HS-27A (cell line): ENCODE data around the gene TREH.
"Not testable (repeated sequence)": the region's sequence is repeated elsewhere in the genome, so short reads cannot be mapped to it uniquely, and the experiment has no call there.

Source experiments
- DNase-seq: peaks from one replicate; pipeline ENCODE4 v3.0.0-alpha.2; 2012; ENCODE audit warnings: low read depth, missing footprints

The TREH gene, protein sequence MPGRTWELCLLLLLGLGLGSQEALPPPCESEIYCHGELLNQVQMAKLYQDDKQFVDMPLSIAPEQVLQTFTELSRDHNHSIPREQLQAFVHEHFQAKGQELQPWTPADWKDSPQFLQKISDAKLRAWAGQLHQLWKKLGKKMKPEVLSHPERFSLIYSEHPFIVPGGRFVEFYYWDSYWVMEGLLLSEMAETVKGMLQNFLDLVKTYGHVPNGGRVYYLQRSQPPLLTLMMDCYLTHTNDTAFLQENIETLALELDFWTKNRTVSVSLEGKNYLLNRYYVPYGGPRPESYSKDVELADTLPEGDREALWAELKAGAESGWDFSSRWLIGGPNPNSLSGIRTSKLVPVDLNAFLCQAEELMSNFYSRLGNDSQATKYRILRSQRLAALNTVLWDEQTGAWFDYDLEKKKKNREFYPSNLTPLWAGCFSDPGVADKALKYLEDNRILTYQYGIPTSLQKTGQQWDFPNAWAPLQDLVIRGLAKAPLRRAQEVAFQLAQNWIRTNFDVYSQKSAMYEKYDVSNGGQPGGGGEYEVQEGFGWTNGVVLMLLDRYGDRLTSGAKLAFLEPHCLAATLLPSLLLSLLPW

DNA sequence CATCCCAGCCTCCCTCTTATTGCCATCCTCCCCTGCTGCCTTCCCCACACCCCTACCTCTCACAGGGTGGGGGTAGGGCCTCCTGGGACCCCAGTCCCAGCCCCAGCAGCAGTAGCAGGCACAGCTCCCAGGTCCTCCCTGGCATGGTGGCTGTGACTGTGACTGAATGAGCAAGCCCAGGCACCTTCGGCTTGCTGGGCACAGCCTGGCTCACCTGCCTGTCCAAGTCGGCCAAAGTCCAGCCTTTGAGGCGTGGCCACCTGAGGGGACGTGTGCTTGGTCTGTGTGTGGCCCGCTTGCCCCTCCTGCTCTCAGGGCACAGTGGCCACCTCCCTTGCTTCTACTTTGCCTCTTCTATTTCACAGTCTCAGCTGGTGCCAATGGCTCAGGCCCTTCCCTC is at the start of gene TREH:
Gene TREH, minus strand, starts transcription at position 168 of the 400 bp plus-strand sequence. Its CDS starts 23 bp downstream, at position 145.
- no peak for DNase-seq

GRCh38 chr11:118728112-118728511 is 48.7 kb upstream of the TREH start:
- DNase-seq, result not testable (repeated sequence)

DNA sequence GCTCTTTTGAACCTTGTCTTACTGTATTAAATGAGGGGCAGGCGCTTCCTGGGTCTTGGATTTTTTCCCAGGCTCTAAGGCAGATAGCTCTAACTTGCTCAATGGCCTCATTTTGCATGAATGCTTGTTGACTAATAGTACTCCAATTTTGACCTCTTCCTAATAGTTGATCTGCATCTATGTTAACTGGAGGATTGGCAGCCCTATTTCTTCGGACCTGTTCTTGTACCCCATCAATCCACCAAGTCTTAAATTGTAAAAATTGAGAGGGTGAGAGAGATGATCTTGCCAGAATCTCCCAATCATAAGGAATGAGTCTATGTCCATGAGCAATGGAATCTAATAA is 48.2 kb upstream of the TREH start:
- DNase-seq, result not testable (repeated sequence)

DNA sequence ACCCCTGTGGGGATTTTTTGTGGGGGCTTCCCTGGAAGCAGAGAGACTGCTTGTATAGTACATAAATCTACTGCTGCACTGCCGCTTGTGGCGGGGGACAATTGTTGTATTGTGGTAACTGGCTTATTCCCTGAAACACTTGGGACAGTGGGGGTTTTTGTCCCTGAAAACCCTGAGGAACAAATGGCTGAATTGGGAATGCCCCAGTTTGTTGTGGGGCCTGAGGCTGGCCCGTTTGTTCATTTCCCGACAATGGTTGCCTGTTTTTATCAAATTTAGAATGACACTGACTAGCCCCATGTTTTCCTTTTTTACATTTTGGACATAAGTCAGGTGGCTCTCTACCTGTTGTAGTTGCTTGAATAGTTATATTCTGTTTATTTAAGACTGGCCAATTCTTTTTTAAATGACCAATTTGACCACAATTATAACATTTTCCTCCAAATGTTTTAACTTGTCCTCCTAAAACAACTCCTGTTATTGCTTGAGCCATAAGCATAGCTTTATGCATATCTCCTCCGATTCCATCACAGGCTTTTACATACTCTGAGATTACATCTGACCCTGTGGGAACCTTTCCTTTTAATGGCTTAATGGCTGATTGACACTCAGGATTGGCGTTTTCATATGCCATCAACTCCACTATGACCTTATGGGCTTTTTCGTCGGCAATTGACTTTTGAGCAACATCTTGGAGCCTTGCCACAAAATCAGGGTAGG is 47.7 kb upstream of the TREH start:
- DNase-seq, result not testable (repeated sequence)

- DNase-seq, result not testable (repeated sequence)
Measured at GRCh38 chr11:118721478-118722015, 42.1 kb upstream of the TREH start.

DNA sequence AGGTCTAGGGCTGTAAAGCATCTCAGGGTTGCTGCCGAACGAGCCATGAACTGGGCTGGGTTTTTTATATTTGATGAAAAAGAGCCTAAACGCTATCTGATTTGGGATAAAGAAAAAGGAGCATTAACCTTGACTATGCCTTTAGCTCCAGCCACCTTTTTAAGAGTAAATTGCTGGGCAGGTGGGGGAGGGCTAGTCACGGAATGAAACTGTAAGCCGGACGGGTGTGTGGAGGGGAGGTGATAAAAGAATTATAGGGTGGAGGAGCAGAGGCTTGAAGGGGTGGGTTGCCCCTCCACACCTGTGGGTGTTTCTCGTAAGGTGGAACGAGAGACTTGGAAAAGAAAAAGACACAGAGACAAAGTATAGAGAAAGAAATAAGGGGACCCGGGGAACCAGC is 41.3 kb upstream of the TREH start:
- not testable (repeated sequence) for DNase-seq

GRCh38 chr11:118720078-118720477 is 40.6 kb upstream of the TREH start:
- DNase-seq, result not testable (repeated sequence)

DNA sequence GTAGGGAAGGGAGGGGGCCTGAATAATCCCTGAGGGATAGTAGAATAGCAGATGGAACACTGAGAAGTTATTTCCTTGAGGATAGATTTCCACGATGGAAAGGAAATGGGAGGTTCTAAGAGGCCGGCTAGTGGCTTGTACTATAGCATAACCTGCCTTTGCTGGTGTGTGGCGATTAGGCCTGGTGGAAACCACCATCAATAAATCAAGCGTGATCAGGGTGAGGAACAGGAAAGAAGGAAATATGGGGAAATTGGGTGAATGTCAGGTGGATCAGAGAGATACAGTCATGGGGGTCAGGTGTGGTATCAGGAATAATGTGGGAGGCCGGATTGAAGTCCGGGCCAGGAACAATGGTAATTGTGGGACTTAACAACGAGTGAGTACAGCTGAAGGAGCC is 39.1 kb upstream of the TREH start:
- not testable (repeated sequence) for DNase-seq

DNA sequence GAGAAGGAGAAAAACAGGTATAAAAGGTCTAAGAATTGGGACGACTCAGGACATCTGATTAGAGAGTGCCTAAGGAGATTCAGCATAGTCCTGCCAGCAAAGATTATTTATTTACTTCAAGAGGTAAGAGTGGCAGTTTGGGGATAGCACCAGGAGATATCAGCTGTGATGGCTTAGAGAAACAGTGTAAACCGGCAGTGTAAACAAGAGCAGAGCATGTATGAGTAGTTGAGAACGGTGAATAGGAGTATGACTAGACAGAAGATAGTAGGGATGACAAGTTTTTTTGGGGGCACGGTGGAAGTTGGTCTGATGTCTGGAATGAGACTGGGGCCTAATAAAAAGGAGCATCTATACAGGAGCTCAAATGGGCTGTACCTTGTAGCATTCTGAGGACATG is 38.3 kb upstream of the TREH start:
- DNase-seq, result not testable (repeated sequence)

- not testable (repeated sequence) for DNase-seq
Measured at GRCh38 chr11:118717221-118717620, 37.8 kb upstream of the TREH start.

DNA sequence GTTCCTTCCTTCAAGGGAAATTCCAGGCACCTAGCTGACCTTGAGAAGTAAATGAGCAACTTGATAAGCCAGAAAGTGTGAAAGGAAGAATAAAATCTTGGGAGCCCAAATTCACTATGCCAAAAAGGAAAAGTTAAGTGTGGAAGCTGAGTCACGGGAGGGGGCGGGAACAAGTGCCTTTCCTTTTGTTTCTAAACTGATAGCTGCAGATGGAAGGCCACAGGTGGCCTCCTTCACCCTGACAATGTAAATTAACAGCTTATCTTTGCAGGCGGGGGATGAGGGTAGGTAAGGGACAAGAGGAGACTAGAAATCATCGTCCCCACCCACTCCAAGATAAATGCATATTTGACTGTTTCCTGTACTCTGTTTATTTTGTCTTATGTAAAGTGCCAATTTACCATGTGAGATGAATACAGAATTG is 36.4 kb upstream of the TREH start:
- no peak for DNase-seq

GRCh38 chr11:118715245-118715831 is 35.9 kb upstream of the TREH start:
- DNase-seq, result no peak

- DNase-seq, result no peak
Measured at GRCh38 chr11:118714816-118715215, 35.4 kb upstream of the TREH start.

GRCh38 chr11:118714416-118714815 is 35.0 kb upstream of the TREH start:
- DNase-seq, result not testable (repeated sequence)

DNA sequence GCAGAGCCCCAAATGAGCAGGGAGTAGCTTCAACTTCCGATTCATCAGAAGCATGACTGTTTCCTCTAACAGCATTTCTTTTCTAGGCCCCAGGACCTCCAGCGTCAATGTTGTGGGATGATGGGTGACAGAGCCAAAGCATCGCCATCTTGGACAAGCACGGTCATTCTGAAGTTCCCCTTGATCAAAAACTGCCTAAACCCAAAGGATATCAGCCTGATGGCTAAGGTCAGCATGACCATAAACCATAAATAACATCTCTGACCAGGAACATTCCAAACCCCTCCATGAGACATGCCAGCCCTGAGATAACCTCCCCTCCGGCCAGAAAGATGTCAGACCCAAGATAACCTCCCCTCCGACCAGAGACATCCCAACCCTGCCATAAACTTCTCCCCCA is 28.8 kb upstream of the TREH start:
- no peak for DNase-seq

DNA sequence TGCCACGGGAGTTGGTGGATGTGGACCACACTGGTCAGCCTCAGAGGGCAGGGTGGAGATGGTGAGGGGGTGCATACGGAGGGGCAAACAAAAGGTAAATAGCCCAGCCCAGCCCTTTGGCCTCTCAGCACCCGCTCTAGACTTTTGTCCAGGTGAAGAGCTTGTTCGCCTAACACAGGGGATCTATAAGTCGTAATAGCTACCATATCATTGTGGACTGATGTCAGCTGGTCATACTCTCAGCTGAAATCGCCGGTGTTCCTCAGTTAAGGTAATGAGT is 27.0 kb upstream of the TREH start:
- DNase-seq, result no peak

- no peak for DNase-seq
Measured at GRCh38 chr11:118705791-118706545, 26.5 kb upstream of the TREH start.

DNA sequence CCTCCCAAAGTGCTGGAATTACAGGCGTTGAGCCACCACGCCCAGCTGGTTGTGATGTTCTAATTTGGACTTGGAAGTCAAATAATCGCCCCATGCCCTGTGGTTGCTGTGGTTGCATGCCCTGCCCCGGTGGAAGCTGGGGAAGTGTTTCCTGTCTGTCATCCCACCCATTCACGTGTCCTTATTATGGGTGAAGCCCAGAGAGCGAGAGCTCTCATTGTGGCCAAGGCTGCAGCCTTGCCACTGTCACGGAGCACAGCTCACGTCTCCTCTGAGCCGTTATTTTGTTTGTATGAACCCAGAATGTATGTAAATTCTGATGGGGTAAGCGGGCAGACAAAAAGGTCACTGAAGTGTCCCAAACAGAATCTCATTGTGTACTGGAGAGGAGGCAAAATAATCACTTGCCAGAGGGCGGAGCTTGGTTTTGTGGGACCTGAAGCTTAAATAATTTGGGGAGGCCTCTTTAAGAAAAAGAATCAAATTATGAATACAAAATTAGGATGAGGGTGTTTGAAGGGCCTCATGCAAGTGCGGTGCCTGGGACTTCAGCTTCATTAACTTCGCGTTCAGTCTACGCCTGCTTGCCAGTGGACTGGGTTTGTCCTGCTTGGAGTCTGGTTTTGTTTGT is 25.8 kb upstream of the TREH start:
- no peak for DNase-seq

DNA sequence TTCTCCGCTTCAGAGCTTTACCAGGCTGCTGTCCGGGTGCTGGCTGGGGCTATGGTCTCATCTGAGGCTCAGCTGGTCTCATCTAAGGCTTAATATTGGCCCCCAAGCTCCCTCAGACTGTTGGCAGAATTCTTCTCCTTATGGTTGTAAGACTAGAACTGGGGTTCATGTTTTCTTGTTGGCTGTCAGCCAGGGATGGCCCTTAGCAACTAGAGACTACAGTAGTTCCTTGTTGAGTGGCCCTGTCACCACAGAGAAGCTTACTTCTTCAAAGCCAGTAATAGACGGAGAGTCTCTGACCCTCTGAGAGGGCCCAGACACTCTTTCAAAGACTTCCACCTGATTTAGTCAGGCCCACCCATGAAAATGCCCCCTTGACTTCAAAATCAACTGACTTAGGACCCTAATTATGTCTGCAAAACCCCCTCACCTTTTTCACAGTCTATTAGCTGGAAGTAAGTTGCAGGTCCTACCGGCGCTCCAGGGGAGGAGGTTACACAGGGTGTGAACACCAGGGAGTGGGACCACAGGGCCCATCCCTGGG is 24.2 kb upstream of the TREH start:
- DNase-seq, result no peak

- no peak for DNase-seq
Measured at GRCh38 chr11:118699506-118700220, 20.2 kb upstream of the TREH start.
